HG03064 (cell line): ENCODE results near the gene SCN4A.
"Not testable (repeated sequence)": the region's sequence is repeated elsewhere in the genome, so short reads cannot be mapped to it uniquely, and the experiment has no call there.

Source experiments
- ATAC-seq: cut with Tn5 transposase; IDR thresholded peaks from one replicate; pipeline ENCODE4 v1.9.1; 2021; ENCODE audit warnings: low read depth; ENCODE audit not compliant: unreplicated experiment

Gene SCN4A

DNA sequence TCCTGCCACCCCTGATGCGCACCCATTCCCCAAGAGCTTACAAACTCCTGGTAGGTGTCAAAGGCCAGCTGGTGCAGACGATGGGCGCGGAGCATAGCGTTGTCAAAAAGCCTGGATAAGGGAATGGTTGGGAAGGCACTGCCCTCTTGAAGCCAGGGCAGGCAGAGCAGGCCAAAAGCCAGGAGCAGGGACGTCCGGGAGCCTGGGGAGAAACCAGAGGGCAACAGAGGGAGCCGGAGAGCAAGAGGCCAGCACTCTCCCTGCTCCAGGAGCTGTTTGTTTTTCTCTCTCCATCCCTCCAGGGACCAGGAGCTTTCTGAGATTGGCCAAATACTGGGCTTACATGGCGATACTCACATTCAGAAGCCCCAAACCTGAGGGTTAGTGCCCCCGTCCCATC, 54.4 kb downstream of the SCN4A start:
- no peak for ATAC-seq

DNA sequence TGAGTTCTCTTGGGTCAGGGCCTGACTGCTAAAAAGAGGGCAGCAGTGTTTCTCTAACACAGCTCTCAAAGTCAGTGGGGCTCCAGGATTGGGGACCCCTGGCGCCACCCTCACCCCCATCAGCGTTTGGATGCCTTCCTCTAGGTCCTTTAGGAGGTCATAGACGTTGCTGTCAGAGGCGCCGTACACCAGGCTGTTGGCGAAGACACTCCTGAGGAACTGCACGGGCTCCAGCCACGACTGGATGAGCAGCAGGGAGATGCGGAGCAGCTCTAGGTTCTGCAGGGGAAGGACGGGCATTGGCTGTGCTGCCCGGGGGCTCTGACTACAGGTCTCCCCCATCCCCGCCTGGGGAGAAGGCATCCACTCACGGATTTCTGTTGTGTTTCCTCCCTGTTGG, 55.1 kb downstream of the SCN4A start:
- no peak for ATAC-seq

DNA sequence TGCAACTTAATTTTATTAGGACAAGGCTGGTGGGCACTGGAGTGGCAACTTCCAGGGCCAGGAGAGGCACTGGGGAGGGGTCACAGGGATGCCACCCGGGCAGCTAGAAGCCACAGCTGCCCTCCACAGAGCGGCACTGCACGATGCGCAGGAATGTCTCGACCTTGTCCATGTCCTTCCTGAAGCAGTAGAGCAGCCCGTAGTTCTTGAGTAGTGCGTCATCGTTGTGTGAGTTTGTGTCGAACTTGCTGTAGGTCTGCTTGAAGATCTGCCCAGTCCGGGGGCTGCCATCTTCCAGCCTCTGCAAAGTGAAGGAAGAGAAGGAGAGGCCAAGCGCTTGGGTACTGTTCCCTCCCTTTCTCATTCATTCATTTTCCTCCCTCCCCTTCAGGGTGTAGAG, 55.5 kb downstream of the SCN4A start:
- ATAC-seq, result not testable (repeated sequence)

DNA sequence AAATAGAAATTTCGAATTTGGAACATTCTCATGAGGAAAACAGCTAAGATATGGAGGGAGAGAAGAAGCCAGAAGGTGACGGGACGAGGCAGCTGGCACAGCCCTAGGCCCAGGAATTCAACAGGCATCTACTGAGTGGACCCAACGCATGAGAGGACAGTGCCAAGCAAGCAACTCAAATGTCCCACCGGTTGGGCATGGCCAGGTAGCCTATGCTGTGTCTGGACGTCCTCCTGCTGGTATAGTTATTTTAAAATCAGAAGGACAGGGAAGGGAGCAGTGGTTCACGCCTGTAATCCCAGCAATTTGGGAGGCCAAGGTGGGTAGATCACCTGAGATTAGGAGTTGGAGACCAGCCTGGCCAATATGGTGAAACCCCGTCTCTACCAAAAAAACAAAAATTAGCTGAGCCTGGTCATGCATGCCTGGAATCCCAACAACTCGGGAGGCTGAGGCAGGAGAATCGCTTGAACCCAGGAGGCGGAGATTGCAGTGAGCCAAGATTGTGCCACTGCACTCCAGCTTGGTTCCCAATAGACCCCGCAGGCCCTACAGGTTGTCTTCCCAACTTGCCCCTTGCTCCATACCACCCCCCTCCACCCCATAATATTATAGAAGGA, 56.0 kb downstream of the SCN4A start:
- no peak for ATAC-seq

DNA sequence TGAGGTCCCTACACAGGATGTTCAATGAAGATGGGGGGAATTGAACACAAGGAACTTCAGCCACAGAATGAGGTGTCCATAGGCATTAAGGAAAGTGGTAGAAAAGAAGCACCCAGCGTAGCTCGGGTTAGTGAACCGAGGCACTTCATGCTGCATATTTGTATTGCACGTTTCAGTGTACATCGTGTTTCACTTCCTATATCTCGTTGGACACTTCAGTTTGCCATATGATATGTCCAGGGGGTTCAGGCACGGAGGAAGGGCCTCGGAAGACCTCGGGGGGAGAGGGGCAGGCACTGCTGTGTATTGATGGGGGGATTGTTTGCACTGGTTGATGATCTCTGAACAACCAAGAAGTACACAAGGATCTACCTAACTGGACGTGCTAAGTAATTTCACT, 57.0 kb downstream of the SCN4A start:
- ATAC-seq, result not testable (repeated sequence)

DNA sequence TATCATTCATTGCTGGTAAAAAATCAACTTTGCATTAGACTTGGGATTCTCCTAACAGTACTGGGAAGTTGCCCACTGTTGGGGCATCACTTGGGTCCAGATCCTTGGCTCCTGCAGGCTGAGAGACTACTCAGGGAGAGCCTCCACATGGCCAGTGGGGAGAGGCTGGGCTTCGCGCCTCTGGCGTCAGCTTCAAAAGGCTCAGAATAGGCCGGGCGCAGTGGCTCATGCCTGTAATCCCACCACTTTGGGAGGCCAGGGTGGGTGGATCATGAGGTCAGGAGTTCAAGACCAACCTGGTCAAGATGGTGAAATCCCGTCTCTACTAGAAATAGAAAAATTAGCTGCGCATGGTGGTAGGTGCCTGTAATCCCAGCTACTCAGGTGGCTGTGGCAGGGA, 58.2 kb downstream of the SCN4A start:
- ATAC-seq, result no peak

DNA sequence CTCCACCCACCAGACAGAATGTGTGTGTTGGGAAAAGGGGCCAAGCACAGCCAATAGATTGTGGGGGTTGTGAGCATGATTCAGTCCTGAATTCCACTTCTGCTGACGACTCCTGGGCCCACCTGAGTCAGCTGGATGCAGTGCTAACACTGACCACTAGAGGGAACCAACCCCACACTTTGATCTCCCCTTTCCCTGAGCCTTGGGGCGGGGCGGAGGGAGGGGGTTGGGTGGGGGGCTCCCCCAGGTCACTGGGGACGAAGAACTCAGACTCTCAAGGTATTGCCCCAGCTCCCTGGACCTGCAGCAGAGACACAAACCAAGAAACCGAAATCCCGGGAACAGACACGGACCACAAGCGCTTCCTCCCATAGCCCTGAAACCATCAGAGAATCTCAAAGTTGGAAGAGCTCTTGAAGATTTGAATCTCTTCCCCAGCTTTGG, 61.0 kb downstream of the SCN4A start:
- ATAC-seq, result no peak

DNA sequence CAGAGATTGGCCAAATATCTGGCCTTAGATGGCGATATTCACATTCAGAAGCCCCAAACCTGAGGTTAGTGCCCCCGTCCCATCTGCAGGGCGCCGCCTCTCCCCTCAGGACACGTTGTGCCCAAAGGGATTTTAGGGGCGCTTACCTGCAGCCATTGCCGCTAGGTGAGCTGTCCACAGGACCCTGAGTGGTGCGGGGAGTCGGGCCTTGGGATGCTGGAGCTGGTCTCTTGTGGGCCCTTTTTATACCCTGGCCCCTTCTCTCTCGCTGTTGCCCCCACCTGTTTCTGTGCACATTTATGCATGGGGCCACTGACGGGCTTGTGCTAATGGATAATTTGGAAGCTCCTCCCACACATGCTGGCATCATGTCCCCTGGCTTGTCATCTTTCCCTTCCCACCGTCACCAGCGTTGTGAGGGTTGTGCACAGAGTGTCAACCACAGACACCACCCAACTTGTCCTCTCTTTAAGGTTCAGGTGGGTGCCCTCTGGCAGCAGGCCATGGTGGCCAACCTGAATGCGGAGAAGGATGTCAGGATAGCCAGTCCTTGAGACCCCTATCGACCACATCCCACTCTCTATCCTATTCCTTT, 61.6 kb downstream of the SCN4A start, which contains the start of gene CSHL1:
Gene CSHL1, minus strand, starts transcription at position 218 of the 595 bp plus-strand sequence. Its CDS starts 62 bp downstream, at position 156.
- no peak for ATAC-seq

DNA sequence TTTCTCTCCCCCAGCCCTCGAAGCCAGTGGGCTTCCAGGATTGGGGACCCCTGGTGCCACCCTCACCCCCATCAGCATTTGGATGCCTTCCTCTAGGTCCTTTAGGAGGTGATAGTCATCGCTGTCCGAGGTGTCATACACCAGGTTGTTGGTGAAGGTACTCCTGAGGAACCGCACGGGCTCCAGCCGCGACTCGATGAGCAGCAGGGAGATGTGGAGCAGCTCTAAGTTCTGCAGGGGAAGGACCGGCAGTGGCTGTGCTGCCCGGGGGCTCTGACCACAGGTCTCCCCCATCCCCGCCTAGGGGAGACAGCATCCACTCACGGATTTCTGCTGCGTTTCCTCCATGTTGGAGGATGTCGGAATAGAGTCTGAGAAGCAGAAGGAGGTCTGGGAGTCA, 62.6 kb downstream of the SCN4A start:
- ATAC-seq, result no peak

DNA sequence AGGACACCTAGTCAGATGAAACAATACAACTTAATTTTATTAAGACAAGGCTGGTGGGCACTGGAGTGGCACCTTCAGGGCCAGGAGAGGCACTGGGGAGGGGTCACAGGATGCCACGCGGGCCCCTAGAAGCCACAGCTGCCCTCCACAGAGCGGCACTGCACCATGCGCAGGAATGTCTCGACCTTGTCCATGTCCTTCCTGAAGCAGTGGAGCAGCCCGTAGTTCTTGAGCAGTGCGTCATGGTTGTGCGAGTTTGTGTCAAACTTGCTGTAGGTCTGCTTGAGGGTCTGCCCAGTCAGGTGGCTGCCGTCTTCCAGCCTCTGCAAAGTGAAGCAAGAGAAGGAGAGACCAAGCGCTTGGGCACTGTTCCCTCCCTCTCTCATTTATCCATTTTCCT, 63.1 kb downstream of the SCN4A start:
- ATAC-seq, result not testable (repeated sequence)

DNA sequence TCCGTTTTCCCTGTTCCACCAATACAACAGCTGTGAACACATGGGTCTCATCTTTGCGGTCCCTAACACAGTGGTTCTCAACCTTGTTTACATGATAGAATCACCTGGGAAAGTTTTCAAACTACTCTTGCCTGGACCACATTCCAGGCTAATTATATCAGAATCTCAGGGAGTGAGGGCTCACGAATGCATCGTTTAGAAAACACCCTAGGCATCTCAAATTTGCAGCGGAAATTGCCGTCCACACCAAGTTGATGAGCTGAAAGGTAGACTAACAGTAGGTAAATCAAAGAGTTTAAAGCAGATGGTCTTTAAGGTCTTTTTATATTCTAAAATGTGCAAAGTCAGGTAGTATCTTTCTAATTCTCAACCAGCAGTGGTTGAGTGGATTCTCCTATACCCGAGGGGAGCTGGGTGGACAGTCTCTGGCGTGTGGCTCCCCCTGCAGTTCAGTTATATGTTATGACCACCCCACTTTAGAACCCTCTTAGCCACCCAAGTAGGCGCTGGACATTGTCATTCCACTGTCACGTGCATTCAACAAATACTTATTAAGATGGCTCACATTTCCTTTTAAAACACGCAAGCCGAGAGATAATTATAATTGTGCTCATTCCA, 65.4 kb downstream of the SCN4A start:
- ATAC-seq, result not testable (repeated sequence)

DNA sequence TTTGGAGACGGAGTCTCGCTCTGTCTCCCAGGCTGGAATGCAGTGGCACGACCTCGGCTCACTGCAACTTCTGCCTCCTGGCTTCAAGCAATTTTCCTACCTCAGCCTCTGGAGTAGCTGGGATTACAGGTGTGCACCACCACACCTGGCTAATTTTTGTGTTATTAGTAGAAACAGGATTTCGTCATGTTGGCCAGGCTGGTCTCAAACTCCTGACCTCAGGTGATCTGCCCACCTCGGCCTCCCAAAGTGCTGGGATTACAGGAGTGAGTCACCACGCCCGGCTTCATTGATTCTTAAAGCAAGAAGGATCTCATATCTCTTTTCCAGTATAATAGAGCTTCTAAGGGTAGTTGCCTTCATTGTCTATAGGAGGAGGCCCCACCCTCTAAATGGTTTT, 67.9 kb downstream of the SCN4A start:
- not testable (repeated sequence) for ATAC-seq

DNA sequence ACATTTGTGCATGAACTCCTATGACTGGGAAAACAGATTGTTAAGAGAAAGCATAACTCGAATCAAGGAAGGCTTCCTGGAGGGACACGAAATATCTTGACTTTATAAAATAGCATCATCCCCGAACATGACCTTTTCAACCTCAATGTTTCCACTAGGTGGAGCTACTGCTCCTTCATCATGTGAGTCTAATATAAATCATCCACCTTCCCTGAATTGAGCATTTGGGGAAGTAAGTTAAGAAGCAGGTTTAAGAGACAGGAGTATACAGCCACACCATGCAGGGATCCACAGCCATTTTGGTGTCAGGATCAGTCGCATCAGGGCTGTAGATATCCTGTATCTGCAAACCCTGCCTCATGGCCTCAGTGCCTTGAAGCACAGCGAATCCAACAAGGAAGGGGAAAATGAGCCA, 68.9 kb downstream of the SCN4A start:
- ATAC-seq, result not testable (repeated sequence)

DNA sequence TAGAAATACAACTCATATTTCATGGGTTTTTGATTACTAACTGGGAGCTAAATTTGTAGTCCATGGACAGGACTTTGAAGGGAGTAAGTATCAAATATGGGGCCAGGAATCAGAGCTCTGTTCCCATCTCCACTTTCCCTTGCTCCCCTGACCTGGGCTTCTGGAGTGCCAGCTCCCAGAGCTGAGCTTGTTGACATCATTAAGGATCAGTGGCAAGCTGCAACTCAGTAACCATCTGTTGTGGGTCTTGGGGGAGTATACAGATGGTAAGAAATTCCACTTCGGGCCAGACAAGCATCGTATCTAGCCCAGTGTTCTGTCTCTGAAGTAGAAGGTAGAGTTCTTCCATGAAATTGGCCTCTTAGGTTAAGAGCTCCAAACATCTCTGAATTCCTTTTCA, 70.7 kb downstream of the SCN4A start:
- not testable (repeated sequence) for ATAC-seq

DNA sequence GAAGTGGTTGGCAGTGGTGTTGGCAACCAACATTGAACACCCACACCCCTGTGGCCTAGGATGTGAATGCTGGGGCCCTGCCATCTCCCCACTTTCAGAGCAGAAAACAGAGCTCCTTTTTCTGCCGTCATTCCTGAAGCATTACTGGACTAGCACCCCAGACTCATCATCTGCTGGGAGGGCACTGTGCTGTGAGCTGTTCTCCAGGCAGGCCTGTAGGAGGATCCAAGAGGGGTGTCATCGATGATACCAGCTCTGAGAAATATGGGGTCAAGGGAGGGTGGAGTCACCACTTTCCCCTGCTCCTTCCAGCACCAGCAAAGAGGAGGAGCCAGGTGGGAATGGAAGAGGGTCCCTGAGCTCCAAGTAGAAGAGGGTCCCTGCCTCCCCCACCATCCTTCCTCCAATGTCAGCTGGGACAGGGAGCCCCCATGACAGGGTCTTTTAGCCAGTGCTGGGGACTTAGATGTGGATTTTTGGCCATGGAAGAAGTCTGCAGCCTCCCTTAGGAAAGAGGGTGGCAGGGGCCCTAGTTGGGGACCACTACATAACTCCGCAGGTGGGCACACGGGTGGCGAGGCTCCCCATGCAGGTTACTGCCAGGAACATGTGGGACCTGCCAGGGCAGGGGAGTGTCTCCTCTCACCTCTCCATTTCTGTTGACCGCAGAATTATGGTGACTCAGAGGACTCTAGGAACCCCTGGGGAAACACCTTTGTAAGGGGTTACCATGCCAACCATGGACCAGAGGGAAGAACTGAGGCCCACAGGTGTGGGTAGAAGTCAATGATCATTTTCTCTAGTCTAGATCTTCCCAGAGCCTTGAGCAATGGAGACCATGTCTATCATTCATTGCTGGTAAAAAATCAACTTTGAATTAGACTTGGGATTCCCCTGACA, 73.6 kb downstream of the SCN4A start:
- ATAC-seq, result not testable (repeated sequence)

DNA sequence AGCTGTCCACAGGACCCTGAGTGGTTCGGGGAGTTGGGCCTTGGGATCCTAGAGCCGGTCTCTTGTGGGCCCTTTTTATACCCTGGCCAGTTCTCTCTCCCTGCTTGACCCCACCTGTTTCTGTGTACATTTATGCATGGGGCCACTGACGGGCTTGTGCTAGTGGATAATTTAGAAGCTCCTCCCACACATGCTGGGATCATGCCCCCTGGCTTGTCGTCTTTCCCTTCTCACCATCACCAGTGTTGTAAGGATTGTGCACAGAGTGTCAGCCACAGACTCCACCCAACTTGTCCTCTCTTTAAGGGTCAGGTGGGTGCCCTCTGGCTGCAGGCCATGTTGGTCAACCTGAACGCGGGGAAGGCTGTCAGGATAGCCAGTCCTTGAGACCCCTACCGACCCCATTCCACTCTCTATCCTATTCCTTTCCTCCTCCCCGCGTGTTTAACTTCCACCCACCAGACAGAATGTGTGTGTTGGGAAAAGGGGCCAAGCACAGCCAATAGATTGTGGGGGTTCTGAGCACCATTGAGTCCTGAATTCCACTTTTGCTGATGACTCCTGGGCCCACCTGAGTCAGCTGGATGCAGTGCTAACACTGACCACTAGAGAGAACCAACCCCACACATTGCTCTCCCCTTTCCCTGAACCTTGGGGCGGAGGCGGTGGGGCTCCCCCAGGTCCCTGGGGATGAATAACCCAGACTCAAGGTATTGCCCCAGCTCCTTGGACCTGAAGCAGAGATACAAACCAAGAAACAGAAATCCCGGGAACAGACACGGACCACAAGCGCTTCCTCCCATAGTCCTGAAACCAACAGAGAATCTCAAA, 76.0 kb downstream of the SCN4A start, which contains the start of gene CSH1:
Gene CSH1, minus strand, starts transcription at position 51 of the 831 bp plus-strand sequence. CDS start 63 bp downstream, outside the sequence.
- ATAC-seq, result not testable (repeated sequence)

DNA sequence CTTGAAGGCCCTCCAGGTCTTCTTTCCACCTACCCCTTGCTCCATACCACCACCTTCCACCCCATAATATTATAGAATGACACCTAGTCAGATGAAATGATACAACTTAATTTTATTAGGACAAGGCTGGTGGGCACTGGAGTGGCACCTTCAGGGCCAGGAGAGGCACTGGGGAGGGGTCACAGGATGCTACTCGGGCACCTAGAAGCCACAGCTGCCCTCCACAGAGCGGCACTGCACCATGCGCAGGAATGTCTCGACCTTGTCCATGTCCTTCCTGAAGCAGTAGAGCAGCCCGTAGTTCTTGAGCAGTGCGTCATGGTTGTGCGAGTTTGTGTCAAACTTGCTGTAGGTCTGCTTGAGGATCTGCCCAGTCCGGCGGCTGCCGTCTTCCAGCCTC, 77.9 kb downstream of the SCN4A start:
- not testable (repeated sequence) for ATAC-seq

DNA sequence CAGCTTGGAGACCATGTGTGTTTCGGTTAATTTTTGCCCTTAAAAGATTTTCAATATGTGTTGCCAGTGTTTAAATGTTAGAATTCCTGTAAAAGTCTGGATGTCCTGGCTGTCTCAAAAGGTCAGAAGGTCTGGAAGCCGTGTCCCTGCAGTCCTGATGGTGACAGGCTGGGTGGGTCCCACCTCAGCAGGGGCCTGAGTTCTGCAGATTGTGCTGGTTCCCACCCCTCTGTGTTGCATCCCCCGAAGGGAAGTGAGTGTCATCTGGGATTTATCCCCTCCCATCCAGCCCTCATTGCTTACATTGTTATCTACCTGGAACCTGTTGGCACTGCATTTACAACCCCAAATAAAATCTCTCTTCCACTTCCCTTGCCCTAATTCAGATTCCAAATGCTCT, 78.7 kb downstream of the SCN4A start:
- not testable (repeated sequence) for ATAC-seq

DNA sequence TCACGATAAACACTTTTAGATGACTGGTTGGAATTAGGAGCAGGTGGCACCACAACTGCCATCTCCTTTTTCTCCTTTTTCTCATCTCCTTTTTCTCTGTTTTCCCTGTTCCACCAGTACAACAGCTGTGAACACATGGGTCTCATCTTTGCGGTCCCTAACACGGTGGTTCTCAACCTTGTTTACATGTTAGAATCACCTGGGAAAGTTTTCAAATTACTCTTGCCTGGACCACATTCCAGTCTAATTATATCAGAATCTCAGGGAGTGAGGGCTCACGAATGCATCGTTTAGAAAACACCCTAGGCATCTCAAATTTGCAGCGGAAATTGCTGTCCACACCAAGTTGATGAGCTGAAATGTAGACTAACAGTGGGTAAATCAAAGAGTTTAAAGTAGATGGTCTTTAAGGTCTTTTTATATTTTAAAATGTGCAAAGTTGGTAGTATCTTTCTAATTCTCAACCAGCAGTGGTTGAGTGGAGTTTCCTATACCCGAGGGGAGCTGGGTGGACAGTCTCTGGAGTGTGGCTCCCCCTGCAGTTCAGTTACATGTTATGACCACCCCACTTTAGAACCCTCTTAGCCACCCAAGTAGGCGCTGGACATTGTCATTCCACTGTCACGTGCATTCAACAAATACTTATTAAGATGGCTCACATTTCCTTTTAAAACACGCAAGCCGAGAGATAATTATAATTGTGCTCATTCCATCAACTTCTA, 80.2 kb downstream of the SCN4A start:
- ATAC-seq, result not testable (repeated sequence)
